GM12801 (cell line): ENCODE measurements around the gene GATC.

ENCODE experiments used
- TF ChIP-seq, protein P1 (sequence below): IDR thresholded peaks from one replicate; pipeline ENCODE4 v1.5.1; 2011; ENCODE audit warnings: control low read depth; ENCODE audit not compliant: insufficient read length; ENCODE audit errors: extremely low read depth

GATC gene

DNA sequence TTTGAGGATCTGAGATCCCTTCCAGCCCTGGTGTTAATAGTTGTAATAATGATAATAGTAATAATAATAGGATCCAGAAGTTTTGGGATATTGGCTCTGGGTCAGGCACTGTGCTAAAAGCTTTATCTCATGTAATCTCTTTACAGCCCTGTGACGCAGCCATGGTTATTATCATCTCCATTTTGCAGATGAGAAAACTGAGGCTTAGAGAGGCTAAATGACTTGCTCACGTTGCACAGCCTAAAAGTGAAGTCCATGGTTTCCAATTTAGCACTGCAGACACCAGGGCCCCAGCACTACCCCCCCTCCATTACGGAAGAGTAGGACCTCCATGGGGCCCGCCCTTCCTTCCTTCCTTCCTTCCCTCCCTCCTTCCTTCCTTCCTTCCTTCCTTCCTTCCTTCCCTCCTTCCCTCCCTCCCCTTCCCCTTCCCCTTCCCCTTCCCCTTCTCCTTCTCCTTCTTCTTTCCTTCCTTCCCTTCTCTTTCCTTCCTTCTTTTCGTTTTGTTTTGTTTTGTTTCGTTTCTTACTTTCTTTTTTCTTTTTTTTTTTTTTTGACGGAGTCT is 23.3 kb upstream of the GATC start:
- TF ChIP-seq, protein P1, sequence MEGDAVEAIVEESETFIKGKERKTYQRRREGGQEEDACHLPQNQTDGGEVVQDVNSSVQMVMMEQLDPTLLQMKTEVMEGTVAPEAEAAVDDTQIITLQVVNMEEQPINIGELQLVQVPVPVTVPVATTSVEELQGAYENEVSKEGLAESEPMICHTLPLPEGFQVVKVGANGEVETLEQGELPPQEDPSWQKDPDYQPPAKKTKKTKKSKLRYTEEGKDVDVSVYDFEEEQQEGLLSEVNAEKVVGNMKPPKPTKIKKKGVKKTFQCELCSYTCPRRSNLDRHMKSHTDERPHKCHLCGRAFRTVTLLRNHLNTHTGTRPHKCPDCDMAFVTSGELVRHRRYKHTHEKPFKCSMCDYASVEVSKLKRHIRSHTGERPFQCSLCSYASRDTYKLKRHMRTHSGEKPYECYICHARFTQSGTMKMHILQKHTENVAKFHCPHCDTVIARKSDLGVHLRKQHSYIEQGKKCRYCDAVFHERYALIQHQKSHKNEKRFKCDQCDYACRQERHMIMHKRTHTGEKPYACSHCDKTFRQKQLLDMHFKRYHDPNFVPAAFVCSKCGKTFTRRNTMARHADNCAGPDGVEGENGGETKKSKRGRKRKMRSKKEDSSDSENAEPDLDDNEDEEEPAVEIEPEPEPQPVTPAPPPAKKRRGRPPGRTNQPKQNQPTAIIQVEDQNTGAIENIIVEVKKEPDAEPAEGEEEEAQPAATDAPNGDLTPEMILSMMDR, result no peak

DNA sequence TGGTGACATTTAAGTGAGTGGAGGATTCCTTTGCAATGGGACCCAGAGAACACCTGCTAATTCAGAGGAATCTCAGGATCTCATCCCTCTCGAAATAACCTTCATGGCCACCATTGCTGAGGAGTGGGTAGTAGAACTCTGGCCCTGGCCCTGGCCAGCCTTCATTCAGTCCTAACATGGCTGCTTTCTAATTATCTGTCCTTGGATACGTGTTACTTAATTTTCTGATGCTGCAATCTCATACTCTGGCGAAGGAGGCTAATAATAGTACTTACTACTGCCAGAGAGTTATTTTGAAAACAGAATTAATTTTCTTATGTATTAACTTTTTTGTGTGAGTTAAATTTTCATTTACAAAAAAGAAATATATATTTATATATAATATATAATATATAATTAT is 20.4 kb upstream of the GATC start:
- TF ChIP-seq, protein P1, result no peak

DNA sequence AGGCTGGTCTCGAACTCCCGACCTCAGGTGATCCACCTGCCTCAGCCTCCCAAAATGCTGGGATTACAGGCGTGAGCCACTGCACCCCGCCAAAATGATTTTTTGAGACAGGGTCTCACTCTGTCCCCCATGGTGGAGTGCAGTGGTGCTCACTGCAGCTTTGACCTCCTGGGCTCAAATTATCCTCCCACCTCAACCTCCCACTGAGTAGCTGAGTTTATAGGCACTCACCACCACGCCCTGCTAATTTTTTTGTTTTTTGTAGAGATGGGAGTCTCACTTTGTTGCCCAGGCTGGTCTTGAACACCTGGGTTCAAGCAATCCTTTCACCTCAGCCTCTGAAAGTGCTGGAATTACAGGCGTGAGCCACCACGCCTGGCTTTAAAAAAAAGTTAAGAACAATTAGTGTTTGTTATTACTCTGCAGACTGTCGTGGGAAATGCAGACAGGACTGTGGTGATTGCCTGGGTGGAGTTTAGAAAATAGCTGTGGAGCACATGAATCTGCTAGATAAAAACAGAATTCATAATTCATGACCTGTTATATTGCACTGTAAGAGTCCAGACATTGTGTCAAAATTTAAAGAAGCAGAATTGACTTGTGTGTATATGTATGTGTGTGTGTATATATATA is 17.5 kb upstream of the GATC start:
- TF ChIP-seq, protein P1, result no peak

GRCh38 chr12:120429368-120429767 is 16.9 kb upstream of the GATC start:
- TF ChIP-seq, protein P1, result no peak

GRCh38 chr12:120432772-120433525 is 13.3 kb upstream of the GATC start:
- TF ChIP-seq, protein P1, result no peak

DNA sequence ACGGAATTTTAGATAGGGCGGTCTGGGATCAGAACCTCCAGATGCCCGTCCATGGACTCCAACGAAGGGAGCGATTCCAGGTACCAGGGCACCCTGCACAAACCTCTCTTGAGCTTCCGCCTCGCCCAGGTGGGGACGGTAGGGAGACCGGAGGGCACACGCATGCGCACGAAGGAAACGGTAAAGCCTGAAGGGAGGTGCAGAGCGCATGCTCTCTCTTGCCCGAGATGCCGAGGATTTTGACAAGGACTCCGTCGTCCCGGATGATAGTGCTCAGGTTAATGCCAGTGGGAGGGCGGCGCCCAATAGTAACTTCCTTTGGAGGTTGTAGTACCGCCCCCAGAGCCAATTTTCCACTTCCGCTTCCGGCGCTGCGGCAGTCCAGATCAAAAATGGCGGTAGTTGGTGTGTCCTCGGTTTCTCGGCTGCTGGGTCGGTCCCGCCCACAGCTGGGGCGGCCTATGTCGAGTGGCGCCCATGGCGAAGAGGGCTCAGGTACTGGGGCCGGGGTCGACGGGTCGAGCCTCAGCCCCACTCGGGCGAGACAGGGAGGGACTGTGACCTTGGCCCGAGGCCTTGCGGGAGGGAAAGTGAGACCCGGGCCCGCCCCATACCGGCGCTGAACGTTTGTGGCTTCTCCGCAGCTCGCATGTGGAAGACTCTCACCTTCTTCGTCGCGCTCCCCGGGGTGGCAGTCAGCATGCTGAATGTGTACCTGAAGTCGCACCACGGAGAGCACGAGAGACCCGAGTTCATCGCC is 8.3 kb upstream of the GATC start, which contains the start of gene COX6A1:
Gene COX6A1, plus strand, starts transcription at position 379 of the 760 bp plus-strand sequence. Its CDS starts 14 bp downstream, at position 393.
- TF ChIP-seq, protein P1, result no peak

- TF ChIP-seq, protein P1, result no peak
Measured at GRCh38 chr12:120438495-120439198, 7.6 kb upstream of the GATC start.
